ELR (cell line): ENCODE data around the gene ZNF699.
"Not testable (repeated sequence)": the region's sequence is repeated elsewhere in the genome, so short reads cannot be mapped to it uniquely, and the experiment has no call there.

Experiments used
- DNase-seq: peaks from one replicate; pipeline ENCODE4 v3.0.0-alpha.2; 2015; ENCODE audit warnings: low read depth

The ZNF699 gene

DNA sequence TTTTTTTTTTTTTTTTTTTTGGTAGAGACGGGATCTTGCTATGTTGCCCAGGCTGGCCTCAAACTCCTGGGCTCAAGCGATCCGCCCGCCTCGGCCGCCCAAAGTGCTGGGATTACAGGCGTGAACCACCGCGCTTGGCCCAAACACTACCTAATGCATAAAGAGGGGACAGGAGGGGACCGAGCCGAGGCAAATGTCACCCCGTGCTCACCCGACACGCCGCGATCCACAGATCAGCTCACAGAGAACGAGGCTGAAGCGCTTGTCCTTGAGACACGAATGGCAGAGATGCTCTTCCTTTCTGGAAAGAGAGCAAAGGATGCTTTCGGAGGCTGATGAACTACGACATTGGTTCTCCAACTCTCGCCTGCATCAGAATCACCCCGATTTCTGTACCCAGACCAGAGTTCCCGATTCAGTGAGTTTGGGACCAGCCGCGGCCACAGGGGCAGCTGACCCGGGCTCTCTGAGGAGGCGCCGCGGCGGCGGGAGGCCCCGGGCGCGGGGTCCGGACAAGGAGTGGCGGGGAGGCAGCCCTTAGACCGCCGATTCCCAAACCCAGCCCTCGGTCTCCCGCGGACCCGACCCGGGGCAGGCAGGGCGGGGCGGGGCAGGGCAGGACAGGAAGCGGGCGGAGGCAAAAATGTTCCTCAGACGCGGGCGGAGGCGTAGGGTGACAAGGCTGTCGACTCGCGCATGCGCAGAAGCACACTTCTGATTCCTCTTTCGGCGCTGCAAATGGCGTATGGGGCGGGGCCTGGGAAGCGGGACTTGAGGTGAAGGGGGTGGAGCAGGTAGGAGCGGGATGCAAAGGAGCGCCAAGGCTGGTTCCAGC is at the start of gene ZNF699:
Gene ZNF699 (minus strand): TSS at position 700 of the 835 bp plus-strand sequence. CDS start 4,719 bp downstream, outside the sequence.
- peak; percentile 99 for DNase-seq

DNA sequence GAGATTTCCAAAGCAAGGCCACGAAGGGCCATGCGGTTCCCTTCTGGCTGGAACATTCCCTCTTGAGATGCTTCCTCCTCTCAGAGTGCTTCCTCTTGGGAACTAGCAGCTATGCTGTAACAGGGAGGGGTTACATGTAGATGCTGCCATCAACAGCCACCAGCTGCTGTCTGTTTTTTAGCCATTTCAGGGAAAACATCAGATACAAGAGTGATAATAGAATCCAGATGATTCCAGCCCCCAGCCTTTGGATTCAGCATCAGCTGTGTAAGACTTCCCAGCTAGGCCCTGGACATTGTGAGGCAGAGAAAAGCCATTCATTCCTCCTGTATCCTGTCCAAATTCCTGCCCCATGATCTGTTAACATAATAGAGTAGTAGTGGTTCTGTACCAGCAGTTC is 45.0 kb upstream of the ZNF699 start:
- no peak for DNase-seq

DNA sequence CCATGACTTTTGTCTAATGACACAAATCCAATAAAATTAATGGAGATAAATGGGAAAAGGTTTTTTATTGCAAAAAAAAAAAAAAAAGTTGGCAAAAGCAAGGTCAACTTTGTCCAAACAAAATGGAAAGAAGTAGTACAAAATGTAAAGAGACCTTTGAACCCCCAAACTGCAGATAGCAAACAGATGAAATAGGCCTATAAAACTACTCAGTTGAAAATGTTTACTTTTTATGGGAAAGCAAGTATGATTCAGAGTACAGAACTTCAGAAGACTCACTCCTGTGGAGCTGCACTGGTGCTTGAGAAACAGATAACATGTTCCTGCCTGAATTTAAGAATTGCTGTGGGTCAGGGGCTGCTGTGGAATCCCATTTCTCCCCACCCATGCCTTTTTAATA is 43.4 kb upstream of the ZNF699 start:
- DNase-seq: no peak

DNA sequence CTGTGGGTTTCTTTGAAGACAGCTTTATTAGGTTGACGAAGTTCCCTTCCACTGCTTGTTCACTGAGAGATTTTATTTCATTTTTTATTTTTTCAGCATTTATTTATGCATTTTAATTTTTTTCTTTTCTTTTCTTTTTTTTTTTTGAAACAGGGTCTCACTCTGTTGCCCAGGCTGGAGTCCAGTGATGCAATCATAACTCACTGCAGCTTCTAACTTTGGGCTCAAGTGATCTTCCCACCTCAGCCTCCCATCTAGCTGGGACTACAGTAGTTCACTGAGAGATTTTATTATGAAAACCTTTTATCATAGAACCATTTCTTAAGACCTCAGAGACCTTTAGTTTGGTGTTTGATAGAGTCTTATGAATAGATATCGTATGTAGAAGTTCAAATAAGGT is 42.9 kb upstream of the ZNF699 start:
- no peak for DNase-seq

DNA sequence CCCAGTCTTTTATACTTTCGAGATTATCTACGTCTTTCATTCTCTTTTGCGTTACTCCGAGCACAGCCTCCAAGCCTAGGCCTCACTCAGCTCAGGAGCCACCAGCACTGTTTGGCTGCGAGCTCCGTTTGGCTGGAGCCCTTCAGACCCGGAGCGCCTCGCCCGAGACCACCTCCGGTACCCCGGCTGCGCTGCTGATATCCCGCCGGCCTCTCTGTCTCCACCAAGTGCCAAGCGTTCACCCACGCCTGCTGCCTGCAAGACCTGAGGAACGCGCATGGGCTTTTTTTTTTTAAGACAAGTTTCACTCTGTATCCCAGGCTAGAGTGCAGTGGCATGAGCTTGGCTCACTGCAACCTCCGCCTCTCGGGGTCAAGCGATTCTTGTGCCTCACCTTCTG is 39.0 kb upstream of the ZNF699 start:
- no peak for DNase-seq

DNA sequence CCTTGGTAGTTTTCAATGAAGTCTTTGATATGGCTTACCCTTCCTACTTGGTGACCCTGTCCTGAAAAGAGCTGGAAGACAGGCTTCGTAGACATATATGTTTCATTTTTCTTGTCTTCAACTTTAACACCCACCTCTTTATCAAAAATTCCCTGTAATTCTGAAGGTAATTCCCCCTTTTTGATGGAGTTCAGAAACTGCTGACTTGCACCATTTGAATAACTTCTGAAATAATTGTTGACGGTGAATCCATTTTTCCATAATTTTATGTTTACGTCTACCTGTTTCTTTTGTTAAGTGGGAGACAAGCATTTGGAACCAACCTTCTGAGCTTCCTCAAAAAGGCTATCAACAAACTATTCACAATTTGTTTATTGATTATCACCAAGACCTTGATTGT is 38.6 kb upstream of the ZNF699 start:
- no peak for DNase-seq

DNA sequence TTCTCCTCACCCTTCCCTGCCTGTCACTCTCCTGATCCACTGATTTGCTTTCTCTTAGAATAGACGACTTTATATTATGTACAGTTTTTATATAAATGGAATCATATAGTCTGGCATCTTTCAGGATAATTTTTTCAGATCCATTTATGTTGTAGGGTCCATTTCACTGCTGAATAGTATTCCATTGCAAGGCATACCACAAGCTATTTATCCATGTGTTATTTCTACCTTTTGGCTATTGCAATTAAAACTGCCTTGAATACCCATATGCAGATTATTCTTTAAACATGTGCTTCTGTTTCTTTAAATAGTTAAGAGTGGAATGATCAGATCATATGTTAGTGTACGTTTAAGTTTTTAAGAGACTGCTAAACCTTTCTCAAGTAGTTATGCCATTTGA is 35.4 kb upstream of the ZNF699 start:
- no peak for DNase-seq

DNA sequence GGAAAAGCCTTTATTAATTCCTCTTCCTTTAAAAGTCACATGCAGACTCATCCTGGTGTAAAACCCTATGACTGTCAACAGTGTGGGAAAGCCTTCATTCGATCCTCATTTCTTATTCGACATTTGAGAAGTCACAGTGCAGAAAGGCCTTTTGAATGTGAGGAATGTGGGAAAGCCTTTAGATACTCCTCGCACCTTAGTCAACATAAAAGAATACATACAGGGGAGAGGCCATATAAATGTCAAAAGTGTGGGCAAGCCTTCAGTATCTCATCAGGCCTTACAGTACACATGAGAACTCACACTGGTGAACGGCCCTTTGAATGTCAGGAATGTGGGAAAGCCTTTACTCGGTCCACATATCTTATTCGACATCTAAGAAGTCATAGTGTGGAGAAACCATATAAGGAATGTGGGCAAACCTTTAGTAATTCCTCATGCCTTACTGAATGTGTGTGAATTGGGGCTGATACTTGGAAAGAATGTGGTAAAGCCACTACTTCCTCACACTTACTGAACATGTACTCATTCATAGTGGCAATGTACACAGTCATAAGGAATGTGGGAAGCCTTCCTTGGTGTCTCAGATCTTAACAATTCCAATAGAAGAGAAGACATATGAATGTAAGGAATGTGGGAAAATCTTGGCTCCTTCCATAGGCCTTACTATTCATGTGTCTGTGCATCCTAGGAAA is 33.1 kb upstream of the ZNF699 start:
- peak; percentile 11 for DNase-seq

DNA sequence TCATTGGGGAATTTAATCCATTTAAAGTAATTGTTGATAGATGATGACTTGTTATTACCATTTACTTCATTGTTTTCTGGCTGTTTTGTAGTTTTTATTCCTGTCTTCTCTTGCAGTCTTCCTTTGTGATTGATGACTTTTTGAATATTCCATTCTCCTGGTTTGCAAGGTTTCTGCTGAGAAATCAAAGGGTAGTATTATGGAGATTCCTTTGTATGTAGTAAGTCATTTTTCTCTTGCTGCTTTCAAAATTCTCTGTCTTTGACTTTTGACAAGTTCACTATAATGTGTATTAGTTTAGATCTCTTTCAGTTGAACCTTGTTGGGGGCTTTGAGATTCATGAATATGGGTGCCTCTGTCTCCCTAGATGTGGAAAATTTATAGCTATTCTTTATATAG is 20.4 kb upstream of the ZNF699 start:
- no peak for DNase-seq

DNA sequence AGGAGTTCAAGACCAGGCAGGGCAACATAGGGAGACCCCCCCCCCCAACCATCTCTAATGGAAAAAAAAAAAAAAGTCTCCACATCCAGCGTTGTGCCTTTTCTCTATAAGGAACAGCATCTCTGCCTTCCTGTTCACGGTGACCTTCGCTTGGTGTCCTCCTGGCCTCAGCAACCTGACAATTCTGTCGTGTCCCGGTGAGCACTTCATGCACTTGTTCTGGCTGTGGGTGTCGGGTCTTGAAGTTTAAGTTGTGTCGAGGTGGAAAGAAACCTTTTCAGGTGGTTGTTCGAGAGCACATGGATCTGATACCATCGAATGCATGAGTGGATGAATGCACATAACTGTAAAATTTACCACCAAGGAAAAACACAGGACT is 14.9 kb upstream of the ZNF699 start:
- no peak for DNase-seq

DNA sequence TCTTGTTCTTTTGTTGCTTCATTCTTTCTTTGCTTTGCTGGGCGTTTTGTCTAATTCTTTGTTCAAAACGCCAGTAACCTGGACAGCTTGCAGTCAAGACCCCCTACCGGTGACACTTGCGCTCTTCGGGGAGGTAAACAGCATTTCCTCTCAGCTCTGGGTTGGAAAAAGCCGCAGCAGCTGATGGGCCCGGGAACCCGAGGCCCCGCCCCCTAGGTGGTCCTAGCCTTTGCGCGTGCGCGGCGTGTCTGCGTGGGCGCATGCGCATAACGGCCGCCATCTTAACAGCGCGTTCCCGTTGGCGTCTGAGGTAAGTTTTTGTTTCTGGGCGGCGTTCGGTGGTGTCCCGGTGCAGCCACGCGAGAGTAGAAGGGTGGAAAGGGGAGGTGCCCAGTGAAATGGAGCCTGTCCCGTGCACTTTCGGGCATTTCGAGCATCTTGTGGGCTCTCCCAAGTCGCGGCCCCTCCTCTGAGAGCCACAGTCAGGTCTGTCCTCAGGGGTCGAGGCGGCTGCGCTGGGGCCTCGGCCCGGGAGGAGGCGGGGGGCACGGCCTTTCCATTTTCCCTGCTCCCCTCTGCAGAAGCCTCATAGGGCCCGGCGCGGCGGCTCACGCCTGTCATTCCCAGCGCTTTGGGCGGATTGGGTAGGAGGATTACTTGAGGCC is 14.4 kb upstream of the ZNF699 start, which contains the start of gene ZNF559:
Gene ZNF559 (plus strand): TSS at position 261 of the 665 bp plus-strand sequence. CDS start 14,371 bp downstream, outside the sequence.
- peak; percentile 95 for DNase-seq

DNA sequence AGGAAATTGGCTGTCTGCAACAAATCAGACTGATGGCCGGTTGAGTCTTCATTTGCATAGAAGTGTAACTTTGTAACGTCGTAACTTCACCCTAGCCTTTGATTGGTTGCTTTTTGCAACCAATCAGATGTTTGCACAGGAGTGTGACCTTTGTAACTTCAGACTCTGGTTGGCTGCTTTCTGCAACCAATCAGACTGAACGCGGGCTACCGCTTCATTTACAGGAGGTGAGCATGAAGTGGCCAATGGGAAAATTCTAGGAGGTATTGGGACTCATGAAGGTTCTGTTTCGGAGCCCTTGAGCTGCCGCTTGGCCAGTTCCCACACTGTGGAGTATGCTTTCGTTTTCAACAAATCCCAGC is 13.9 kb upstream of the ZNF699 start:
- peak; percentile 81 for DNase-seq

DNA sequence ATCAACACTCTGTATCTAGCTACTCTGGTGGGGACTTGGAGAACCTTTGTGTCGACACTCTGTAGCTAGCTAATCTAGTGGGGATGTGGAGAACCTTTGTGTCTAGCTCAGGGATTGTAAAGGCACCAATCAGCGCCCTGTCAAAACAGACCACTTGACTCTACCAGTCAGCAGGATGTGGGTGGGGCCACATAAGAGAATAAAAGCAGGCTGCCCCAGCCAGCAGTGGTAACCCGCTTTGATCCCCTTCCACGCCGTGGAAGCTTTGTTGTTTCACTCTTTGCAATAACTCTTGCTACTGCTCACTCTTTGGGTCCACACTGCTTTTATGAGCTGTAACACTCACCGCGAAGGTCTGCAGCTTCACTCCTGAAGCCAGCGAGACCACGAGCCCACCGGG is 12.6 kb upstream of the ZNF699 start:
- DNase-seq: not testable (repeated sequence)

DNA sequence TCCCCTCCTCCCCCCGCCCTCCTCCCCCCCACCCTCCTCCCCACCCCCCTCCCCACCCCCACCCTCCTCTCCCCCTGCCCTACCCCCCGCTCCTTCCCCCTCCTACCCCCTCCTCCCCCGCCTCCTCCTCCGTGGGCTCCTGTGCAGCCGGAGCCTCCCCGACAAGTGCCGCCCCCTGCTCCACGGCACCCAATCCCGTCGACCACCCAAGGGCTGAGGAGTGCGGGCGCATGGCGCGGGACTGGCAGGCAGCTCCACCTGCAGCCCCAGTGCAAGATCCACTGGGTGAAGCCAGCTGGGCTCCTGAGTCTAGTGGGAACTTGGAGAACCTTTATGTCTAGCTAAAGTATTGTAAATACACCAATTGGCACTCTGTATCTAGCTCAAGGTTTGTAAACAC is 12.1 kb upstream of the ZNF699 start:
- DNase-seq: not testable (repeated sequence)

DNA sequence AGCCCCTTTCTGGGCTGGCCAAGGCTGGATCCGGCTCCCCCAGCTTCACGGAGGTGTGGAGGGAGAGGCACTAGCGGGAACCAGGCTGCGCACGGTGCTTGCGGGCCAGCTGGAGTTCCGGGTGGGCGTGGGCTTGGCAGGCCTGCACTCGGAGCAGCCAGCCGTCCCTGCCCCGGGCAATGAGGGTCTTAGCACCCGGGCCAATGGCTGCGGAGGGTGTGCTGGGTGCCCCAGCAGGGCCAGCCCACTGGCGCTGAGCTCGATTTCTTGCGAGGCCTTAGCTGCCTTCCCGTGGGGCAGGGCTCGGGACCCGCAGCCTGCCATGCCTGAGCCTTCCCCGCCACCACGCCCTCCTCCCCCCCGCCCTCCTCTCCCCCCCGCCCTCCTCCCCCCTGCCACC is 11.7 kb upstream of the ZNF699 start:
- DNase-seq: no peak

DNA sequence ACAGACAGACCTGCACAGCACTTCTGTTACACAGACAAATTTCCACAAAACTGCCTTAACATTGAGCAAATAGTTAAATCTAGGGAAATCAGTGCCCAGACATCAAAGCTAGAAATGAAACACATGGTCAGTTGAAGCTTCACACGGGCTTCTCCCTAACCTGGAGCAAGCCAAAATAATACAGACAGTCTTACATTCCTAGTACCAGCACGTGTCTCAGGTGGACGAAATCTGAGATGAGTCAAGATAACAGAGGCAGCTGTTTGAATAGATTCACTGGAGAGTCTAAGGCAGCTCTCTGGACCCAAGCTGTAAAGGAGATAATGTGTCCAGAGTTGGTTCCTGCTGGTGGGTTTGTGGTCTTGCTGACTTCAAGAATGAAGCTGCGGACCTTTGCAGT is 4.1 kb upstream of the ZNF699 start:
- DNase-seq: no peak

DNA sequence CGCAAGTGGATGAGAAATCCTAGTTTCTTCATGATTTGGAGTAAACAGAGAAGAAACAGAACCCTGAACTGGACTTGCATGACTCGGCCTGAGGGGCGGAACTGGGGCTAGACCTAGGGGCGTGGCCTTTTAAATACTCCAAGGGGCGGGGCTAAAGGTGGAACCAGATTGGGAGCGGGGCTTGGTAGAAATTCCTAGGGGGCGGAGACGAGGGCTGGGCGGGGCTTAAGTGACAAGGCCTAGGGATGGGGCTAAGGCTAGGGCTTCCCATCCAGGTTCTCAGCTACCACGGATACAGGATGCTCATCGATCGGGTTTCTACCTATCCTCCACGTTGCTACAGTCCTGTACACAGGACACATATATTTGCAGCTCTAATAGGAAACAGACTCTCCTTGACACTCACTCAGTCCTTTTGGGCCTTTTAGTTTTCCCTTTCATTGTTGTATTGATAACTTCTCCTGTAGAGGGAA is 372 bp upstream of the ZNF699 start:
- peak; percentile 96 for DNase-seq

DNA sequence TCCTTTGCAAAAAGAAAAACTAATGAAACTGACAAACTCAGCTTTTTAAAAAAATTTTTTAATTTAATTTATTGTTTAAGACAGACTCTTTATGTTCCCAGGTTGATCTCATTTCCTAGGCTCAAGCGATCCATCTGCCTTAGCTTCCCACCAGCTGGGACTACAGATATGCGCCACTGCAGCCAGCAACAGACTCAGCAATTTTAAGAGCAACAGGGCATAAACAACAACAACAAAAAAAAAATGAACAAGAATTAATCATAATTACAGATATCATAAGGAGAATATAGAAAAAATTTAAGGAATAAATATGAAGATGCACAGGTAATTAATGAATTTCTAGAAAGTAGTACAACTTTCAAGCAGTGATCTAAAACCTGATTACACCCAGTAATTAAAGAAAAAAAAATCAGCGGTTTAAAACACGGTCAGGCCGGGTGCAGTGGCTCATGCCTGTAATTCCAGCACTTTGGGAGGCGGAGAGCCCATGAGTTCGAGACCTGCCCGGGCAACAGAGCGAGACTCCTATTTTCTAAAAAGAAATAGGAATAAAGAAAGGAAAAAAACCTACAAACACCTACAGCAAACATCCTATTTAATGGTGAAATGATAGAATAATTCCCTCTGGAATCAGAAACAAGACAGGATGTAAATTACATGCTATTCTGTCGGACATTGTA is 1.4 kb downstream of the ZNF699 start:
- peak; percentile 17 for DNase-seq

DNA sequence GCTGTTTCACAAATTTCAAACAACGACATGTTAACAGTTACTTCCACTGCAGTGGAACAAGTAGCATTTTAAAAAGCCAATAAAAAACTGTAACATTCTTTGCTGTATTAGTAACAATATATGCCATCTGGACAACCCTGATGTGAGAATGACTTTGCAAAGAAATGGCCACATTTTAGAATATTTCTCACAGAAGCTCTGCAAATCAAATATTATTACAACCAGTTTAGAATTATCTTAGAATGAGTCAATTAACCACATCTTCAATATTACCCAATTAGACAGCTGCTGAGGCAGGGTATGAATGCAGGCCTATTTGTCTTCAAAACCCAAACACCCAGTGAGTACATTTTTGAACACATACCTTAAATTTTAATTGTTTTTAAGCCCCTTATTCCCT is 3.2 kb downstream of the ZNF699 start:
- DNase-seq: peak; percentile 82

DNA sequence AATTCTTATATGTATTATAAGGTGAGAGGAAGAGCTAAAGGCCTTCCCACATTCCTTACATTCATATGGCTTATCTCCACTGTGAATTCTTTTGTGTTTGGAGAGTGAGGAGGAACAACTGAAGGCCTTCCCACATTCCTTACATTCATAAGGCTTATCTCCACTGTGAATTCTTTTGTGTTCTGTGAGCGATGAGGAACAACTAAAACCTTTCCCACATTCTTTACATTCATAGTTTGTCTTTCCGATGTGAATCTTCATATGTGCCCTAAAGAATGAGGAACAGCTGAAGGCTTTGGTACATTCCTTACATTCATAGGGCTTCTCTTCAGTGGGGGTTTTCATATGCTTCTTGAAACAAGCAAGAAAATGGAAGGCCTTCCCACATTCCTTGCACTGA is 13.3 kb downstream of the ZNF699 start:
- DNase-seq: peak; percentile 7

DNA sequence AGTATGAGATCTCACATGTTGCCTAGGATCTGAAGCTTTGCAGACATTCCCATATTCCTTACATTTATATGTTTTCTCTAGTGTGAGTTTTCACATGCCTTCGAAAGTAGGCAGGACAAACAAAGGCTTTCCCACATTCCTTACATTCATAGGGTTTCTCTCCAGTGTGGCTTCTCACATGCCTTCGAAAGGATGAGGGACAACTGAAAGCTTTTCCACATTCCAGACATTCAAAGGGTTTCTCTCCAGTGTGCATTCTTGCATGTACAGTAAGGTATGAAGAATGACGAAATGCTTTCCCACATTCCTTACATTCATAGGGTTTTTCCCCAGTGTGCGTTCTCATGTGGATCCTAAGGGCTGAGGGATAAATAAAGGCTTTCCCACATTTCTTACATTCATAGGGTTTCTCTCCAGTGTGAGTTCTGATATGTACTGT is 14.2 kb downstream of the ZNF699 start:
- DNase-seq: peak; percentile 34

DNA sequence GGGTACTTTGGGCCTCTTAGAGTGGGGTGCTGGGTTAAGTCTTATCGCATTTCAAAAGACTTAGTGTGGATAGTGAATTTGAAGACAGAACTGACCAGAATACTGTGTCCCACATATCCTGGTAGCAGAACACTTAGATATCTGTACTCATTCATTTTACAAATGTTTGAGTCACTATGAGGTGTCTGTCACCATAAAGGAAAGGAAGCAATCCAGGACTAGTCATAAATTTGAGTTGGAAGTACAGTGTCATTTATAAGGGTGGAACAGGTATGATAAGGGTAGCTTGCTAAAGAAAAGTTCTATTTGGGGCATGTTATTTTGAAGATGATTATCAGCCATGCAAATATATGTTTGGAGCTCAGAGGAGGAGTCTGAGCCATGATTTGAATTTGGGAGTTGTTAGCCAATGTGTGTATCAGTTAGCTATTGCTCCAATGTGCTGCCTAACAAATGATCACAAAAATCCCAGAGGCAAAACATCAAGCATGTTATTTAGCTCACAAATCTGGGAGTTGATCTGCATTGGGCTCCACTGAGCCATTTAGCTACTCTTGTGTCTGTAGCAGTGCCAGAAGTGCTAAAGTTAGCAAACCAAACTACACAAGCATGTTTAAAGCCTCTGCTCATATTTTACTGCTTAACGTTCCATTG is 20.3 kb downstream of the ZNF699 start:
- no peak for DNase-seq
